ENCODE data around the gene CDK3. TPM values are rescaled to one million over a fixed set of nuclear protein-coding genes. Genes with fewer than 3 reads are reported as not detected.

CDK3 gene
- total RNA-seq, 1 donor from 2014 or later: 4.3 TPM

DNA sequence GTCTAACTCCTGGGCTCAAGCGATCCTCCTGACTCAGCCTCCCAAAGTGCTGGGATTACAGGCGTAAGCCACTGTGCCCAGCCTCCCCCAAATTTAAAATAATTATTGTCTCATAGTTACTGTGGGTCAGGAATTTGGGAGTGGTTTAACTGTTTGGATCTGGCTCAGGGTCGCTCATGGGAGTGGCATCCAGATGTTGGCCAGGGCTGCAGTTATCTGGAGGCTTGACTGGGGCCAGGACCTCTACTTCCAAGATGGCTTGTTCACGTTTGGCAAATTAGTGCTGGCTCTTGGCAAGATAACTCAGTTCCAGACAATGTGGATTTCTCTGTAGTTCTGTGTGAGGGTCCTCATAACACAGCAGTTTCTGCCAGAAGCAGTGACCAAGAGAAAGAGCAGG is 13.6 kb upstream of the CDK3 start:
- no peak for DNase-seq (ENCODE audit: low spot score)

GRCh38 chr17:75991396-75991795 is 9.3 kb upstream of the CDK3 start:
- DNase-seq (ENCODE audit: low spot score): no peak

GRCh38 chr17:75994802-75995370 is 5.8 kb upstream of the CDK3 start:
- DNase-seq (ENCODE audit: low spot score): no peak

DNA sequence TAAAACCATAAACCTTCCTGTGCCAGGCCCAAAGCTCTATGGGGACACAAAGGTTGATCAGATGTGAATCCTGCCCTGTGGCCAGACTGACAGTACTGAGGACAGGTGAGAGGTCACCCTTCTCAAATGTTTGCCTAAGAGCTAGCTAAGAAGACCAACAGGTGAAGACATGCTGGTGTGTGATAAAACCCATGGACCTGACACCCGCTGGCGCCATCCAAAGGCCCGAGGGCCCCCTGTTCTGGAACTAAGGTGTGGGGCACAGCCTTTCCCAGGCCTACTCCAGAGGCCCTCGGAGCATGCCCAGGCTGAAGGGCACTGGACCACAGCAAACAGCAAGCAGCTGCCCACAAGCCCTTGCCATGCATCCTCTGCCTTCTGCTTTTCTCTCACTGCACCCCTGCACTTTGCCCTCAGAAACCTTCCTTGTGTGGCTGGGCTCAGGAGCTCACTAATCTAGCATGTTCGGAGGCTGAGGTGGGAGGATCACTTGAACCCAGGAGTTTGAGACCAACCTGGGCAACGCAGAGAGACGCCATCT is 5.2 kb upstream of the CDK3 start:
- no peak for DNase-seq (ENCODE audit: low spot score)

DNA sequence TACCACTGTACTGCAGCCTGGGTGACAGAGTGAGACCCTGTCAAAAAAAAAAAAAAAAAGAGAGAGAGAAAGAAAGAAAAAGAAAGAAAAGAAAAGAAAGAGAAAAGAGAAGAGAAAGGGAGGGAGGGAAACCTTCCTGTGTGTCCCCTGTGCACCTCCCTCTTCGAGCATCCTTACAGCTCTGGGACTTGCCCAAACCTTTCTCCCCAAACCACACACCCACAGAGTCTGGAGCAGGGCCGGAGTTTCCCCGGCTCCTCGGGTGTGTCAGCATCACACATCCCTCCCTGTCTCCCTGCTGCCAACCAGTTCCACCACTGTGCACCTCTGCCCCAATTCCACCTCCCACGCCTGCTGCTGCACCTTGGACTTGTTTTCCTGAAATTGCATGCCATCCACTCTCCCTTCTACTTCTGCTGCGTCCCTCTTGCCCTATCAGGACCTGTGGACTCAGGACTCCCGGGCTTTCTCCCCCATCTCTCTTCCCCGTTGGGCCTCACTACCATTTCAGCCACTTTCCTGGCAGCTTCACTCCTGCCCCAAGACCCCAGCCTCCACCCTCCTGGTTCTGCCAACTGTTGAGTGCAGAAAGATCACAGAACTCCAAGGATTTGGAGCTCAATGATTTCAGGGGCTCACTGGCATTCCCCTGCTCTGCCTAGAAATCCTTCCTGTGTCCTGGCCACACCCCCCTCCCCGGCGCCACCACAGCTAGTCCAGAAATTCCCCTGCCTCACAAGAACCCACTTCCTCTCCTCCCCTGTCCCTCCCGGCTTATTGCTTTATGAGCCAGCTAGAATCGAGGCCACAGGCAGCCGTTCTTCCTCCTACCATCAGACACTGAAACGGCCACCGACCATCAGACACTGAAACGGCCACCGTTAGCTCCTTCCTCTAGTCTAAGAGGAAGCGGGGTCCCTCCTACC is 3.7 kb upstream of the CDK3 start:
- DNase-seq (ENCODE audit: low spot score): no peak

- no peak for DNase-seq (ENCODE audit: low spot score)
These were observed 2.3 kb upstream of the CDK3 start for GRCh38 chr17:75998327-75998795.

- no peak for DNase-seq (ENCODE audit: low spot score)
These were observed 470 bp upstream of the CDK3 start for GRCh38 chr17:76000016-76000754.

DNA sequence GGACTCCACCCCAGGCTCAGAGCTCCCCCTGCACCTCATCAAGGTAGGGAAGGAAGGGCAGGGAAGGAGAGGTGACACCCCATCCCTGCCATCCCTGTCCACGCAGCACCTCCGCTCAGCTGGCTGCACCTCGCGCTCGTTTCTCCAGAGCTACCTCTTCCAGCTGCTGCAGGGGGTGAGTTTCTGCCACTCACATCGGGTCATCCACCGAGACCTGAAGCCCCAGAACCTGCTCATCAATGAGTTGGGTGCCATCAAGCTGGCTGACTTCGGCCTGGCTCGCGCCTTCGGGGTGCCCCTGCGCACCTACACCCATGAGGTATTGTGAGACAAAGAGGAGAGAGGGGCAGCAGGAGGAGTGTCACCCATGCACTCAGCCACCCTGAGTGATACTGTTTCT is 1.4 kb downstream of the CDK3 start:
- DNase-seq (ENCODE audit: low spot score): no peak

- no peak for DNase-seq (ENCODE audit: low spot score)
These were observed 3.3 kb downstream of the CDK3 start for GRCh38 chr17:76003915-76004314.

DNA sequence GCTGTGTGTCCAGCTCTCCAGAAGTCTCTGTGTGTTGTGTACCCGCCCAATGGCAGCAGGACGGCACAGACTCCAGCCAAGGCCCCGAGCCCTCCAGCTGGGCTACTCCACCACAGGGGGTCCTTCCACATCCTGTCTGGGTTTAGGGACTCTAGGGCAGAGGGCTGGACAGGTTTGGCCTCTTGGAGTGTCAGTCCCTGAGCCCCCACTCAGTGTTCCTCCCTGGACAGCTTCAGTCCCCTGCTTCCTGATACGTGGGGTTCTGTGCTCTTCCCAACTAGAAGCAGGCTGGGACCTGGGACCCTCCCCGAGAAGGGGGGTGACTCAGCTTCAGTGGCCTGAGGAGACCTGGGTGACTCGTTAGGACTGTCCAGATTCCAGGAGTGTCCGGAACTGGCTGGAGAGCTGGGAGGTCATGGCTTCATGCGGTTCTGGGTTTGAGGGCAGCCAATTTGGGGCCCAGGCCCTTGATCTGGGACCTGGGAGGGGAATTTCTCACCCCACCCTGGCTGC is 4.2 kb downstream of the CDK3 start:
- no peak for DNase-seq (ENCODE audit: low spot score)

DNA sequence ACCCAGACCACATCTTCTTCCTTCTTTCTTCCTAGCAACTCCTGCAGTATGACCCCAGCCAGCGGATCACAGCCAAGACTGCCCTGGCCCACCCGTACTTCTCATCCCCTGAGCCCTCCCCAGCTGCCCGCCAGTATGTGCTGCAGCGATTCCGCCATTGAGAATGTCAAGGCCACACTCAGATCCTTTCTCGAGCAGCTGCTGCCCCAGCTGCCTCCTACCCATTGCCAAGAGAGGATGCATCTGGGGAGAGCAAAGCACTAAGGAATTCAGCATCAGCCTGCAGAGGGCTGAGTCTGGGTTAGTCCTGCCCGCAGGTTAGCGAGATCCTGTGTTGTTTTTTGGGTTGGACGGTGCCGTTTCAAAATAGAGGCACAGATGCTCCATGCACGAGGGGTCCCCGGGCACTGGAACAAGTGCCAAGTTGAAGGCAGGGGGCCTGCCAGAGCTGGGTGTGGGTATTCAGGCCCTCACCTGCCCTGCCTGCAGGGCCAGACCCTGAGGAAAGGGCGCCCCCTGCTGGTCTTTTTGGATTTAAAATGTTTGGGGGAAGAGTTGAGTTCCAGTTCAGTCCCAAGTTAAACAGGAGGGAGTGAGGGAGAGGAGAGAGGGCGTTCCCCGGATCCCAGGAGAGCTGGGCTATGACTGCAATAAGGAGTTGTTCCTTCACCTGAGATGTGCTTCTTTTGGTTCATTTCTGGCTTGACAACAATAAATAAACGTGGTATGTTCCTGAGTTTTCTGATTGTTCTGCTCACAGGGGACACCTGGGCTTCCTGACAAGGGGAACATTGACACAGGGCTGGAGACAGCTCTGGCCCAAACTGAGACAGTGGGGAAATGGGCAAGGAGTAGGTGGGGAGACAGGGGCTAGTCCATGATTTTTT is 4.9 kb downstream of the CDK3 start:
- DNase-seq (ENCODE audit: low spot score): no peak

- DNase-seq (ENCODE audit: low spot score): no peak
These were observed 6.6 kb downstream of the CDK3 start for GRCh38 chr17:76007131-76007849.

DNA sequence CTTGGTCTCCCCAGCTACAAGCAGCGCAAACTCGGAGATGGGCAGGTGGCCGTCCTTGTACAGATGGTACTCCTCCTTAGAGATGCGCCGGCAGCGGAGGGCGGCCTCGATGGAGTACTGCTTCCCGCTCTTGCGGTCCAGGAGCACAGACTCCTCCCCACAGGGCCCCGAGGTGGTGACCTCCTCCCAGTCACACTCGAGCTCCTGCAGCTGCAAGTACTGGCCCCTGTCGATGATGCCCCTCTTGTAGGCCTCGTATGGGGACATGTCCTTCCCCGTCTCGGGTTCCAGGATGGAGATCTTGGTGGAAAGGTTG is 7.2 kb downstream of the CDK3 start:
- no peak for DNase-seq (ENCODE audit: low spot score)

GRCh38 chr17:76008208-76008607 is 7.6 kb downstream of the CDK3 start:
- DNase-seq (ENCODE audit: low spot score): no peak

- no peak for DNase-seq (ENCODE audit: low spot score)
These were observed 8.2 kb downstream of the CDK3 start for GRCh38 chr17:76008630-76009425.

DNA sequence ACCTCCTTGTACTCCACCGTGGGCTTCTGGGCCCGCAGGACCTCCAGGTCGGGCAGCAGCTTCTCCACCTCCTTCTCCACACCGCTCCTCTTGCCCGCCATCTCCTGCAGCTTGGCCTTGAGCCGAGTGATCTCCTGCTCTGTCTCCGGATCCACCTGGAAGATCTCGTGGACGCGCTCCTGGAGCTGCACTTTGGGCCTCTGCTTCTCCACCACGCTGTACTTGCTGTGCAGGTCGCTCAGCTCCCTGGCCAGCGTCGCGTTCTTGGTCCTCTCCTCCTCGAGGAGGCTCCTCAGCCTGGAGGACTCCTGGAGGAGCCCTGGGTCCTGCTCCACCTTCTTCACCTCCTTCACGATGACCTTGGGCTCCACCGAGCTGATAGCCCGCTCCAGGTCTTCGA is 8.8 kb downstream of the CDK3 start:
- no peak for DNase-seq (ENCODE audit: low spot score)

GRCh38 chr17:76009969-76010661 is 9.5 kb downstream of the CDK3 start:
- DNase-seq (ENCODE audit: low spot score): no peak

- DNase-seq (ENCODE audit: low spot score): no peak
These were observed 11.3 kb downstream of the CDK3 start for GRCh38 chr17:76011951-76012350.
